ENCODE results near the gene TRIO.

TRIO gene

DNA sequence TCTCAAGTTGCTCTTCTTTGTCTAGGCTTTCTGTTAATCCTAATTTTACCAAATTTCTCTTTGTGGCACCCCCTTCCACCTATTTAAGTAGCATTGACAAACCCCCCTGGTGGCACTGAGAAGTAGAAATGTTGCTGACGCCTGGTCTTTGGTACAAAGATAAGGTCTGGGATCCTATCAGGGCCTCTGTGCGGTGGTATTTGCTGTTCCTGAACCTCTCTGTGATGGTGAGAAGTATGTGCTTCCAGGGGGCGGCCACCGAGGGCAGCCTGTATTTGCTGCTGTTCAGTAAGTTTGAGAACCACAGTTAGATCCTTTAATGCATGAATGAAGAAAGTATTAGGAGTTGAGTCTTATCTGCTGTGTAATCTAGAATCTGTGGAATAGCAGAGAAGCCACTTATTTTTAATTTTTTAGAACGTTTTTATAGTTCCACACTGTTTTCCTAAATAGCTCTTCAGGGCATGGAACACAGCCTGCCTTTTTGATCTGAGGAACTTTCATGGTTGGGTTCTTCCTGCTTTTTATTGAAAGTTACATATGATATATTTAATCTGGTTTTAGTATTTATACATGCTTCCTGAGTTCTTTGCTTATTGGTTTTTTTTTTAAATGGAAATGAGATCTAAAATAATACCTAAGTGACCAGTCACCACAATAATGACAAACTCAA lies 124.2 kb downstream of the TRIO start:
- DNase-seq (ENCODE audit: low spot score): no peak

DNA sequence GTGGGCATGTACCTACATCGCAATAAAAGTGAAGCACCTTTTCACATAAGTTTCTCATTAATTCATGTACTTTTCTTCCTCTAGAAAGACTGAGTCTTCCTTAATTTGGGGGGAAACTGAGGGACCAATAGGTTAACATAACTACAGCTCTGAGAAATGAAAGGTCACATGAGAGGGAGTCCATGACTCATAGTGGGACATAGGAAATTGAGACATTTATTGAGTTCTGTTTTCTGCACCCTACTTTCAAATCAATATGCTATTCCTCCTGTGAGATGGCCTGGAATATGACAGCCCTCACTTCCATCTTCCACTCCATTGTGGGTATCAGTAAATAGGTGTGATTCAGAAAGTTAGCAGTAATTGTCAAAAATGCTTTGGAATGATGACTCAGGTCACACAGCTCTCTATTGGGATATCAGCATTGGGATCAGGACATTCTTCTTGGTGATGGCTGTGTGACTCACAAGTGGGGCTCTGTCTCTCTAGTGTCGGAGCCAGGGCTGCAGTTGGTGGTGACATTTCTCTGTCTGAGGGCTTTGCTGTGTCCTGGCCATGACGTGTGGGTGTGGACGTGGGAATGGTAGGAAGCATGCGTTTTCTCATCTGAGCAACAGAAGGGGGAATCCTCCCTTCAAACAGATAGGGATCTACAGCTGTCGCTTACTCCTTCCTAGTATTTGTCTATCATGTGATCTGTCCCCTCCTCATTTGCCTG lies 125.0 kb downstream of the TRIO start:
- peak; percentile 30 for DNase-seq (ENCODE audit: low spot score)

DNA sequence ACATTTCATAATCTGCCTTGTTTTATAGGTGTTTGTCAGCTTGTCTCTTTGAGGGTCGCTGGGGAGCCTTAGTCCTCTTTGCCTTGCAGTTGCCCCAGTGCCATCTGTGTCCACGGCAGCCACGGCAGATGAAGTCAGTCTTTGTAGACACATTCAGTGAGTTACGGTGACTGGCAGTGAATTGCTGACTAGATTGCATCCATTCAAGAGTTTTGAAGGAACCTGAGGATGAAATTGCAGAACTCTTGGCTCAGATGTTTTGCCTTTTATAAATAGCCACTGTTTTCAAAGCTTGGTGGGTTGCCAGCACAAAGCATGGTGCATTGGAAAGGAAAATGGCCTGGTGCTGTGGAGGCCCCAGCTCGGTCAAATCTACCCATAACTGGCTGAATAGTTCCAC lies 125.6 kb downstream of the TRIO start:
- peak; percentile 53 for DNase-seq (ENCODE audit: low spot score)

GRCh38 chr5:14269395-14269794 lies 126.3 kb downstream of the TRIO start:
- no peak for DNase-seq (ENCODE audit: low spot score)

DNA sequence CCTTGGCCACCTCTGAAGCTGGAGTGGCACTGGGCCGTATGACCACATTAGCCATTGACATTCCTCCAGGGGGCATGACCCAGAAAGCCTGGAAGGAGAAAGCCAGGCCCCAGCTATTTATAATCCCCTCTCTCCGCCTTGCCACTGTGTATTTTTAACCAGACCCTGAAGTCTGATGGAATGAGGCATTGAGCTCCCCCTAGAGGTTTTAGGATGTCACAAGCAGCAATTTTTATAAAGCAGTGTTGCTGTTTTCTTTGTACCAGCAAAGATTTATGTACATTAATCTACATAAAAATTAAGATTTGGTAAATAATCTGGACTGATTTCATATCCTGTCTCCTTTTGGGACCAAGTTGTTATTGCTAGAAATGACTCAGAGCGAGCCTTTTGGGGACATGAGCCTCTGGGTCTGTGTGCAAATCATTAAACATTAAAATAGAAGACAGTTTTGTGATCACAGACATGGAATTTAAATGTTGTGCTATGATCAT lies 127.1 kb downstream of the TRIO start:
- DNase-seq (ENCODE audit: low spot score): peak; percentile 77

GRCh38 chr5:14272548-14273205 lies 129.5 kb downstream of the TRIO start:
- no peak for DNase-seq (ENCODE audit: low spot score)

DNA sequence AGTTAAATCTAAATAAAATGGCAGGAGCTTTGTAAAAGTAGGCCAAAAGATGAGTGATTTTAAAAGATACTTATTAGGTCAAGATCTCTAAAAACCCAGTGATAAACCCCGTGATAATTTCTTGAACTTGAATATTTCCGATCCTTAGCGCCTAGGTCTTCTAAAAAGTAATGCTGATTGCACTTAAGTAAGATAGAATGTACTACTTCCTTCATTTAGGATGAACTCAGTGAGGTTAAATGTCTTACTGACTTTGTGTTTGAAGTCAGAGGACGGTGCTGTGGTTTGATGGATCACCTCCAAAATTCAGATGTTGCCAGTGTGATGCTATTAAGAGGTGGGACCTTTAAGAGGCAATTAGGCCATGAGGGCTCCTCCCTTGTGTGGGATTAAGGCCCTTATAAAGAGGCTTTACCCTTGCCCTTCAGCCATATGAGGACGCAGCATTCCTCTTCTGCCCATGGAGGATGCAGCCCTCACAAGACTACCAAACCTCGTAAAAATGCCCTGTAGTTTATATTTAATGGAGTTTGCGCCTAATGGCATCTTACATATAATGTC lies 130.1 kb downstream of the TRIO start:
- no peak for DNase-seq (ENCODE audit: low spot score)

GRCh38 chr5:14276380-14276779 lies 133.2 kb downstream of the TRIO start:
- no peak for DNase-seq (ENCODE audit: low spot score)

DNA sequence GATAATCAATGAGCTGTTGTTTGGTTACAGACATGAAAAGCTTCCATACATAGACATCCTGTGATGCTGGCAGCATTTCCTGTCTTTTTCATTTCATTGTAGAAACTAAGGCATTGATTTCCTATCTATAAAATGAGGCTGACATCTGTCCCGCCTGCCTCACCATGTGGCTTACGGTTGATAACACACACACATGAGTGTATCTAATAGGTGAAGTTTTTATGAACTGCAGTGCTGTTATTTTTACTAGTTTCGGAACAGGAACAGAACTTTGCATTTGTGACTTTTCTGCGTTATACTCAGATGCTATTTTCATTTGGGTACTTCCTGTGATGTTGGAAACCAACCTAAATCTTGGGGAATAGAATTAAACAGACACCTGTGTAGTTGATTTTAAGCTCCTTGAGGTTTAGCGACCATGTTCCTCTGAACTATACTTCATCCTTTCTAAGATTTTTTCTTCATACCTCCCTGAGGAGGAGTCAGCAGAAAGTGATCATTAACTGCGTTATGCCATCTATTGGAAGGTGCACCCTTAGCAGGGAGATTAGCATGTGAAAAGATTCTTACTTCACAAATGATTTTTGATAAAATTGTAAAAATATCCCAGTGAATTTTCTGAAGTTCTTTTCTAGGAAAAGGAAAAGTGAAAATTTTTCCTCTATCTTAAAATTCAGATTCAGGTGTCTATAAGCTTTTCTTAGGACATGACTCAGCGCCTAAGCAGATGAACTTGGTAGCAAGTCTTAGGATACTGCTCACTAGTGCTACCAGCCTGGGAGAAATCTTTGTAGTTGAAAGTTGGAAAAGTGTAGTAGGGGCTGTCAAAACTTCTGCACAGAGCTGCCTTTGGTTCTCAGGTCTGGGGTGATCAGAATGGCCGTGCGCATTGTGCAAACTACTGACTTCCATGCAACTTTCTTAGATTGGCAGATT lies 134.5 kb downstream of the TRIO start:
- no peak for DNase-seq (ENCODE audit: low spot score)

- no peak for DNase-seq (ENCODE audit: low spot score)
These were observed 137.2 kb downstream of the TRIO start for GRCh38 chr5:14280294-14280854.

GRCh38 chr5:14281746-14282181 lies 138.6 kb downstream of the TRIO start:
- no peak for DNase-seq (ENCODE audit: low spot score)

DNA sequence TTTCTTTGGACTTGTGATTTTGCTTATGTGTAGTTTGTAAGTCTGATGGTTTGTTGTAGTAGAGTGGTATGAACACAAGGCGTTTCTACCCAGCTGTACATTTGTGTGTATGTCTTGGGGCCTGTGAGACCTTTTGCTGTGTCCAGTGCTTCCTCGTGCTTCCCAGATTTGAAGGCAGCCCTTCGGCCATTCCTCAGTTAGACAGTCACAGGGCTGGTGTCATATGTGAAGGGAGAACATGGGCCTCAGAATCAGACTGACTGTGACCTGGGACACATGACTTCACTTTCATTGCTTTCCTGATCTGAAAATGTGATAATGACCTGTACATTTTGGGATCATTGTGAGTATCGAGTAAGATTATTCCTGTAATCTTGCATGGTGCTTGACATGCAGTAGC lies 140.0 kb downstream of the TRIO start:
- DNase-seq (ENCODE audit: low spot score): no peak

GRCh38 chr5:14284392-14285148 lies 141.4 kb downstream of the TRIO start:
- DNase-seq (ENCODE audit: low spot score): no peak

- no peak for DNase-seq (ENCODE audit: low spot score)
These were observed 142.9 kb downstream of the TRIO start for GRCh38 chr5:14286007-14286406.

DNA sequence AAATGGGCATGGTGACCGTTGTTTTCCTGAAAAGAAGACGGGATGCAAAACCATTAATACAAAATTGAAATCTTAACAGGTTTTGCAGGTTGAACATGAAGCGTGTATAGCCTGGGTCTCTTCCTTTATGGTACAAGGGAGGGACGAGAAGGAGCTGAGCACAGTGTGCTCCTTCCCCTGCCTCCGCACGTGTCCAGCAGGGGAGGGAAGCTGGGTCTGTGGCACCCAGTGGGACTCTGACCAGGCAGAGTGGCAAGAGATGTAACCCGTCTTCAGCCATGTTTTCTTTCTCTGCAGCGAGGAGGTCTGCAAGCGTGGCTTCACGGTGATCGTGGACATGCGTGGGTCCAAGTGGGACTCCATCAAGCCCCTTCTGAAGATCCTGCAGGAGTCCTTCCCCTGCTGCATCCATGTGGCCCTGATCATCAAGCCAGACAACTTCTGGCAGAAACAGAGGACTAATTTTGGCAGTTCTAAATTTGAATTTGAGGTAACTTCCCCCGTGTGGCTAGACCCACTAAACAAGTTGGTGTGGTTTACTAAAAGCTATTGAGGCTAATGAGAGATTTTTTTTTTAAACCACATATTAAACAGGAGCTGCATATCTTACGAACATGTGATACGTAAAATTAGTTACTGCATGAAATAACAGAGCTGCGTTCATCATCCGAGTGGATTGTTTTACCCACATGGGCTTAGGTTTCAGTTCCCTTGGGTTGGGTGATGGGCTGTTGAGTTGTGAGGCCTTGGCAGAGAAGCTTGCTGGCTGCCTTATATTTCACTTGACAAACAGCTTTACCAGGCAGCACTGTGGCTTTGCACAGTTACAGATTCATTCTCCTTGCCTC lies 143.7 kb downstream of the TRIO start:
- peak; percentile 64 for DNase-seq (ENCODE audit: low spot score)

- DNase-seq (ENCODE audit: low spot score): peak; percentile 32
These were observed 149.9 kb downstream of the TRIO start for GRCh38 chr5:14292766-14293658.

DNA sequence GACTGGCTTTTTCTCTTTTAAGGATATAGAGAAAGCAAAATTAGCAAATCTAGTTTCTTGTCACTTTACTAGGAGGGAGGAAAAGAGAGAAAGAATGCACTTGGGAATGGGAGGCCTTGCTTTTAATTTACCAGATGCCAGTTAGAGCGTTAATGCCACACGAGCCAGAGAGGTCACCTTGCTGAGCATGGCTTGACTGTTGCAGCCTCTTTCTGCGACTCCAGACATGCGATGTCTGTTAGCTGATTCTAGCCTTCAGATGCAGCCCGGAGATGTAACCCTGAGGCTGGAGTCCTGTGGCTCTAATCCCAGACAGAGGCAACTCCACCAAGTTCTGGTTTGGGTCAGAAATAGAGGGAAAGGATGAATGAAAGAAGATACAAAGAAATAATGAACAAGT lies 152.5 kb downstream of the TRIO start:
- no peak for DNase-seq (ENCODE audit: low spot score)

DNA sequence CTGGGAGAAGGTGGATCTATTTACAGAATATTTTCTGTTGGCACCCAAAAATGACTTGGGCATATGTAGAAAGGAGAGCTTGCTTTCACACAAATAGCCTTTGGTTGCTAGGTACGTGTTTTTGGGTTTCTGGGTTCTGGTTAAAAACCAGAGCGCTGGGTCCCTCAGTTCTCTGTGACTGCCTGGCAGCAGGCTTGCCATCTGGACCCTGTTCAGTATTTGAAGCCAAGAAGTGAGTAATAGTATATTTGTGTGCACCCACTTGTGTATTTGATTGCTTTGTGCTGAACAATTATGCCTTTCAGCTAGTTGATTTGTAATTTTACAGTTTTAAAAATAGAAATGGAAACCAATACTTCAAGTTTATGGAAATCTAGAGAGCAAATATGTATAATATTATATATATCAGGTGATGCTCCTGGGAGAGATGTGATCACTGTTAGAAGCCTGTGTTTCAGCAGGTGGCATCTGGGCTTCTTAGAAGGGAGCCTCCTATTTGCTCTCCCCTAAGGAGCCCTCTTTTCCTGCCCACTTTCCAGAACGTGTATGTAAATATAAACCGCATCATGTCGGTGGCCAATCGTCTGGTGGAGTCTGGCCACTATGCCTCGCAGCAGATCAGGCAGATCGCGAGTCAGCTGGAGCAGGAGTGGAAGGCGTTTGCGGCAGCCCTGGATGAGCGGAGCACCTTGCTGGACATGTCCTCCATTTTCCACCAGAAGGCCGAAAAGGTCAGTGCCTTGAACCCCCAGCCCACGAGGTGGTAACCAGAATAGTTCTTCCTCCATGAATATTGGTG lies 153.6 kb downstream of the TRIO start:
- peak; percentile 84 for DNase-seq (ENCODE audit: low spot score)

All from Ammon's horn (tissue), 1 donor.